Ovary (tissue), 9 donors: ENCODE data around the gene MLLT11. TPM values are rescaled to one million over a fixed set of nuclear protein-coding genes. Genes with fewer than 3 reads are reported as not detected.
A peak's percentile ranks its signal among the peaks of the same experiment; 100 is the strongest.

Experiments
- DNase-seq, 5 donors: peaks; one replicate each; pipeline ENCODE4 v3.0.0-alpha.2; 2019 to 2020
- H3K27ac ChIP-seq, 2 donors: fragments of 200-600 bp; one replicate each; pipeline versions ENCODE4 v1.5.1 to v1.8.0; 2019 to 2022
- H3K27me3 ChIP-seq: fragments of 200-600 bp; one replicate; pipeline ENCODE4 v1.8.0; 2022
- H3K36me3 ChIP-seq: fragments of 200-600 bp; sonication (generic); one replicate; pipeline ENCODE4 v1.5.1; 2019
- H3K4me1 ChIP-seq: one replicate; pipeline ENCODE4 v1.8.1; 2013; ENCODE audit warnings: mild to moderate bottlenecking, moderate library complexity; ENCODE audit not compliant: insufficient read depth
- H3K4me3 ChIP-seq: fragments of 200-600 bp; sonication (generic); one replicate; pipeline ENCODE4 v1.5.1; 2017
- H3K9me3 ChIP-seq, 2 donors: fragments of 200-600 bp in 1 of 2; sonication (generic) in 1 of 2; one replicate each; pipeline versions ENCODE4 v1.5.1 to v1.8.1; 2013 to 2019; ENCODE audit warnings: mild to moderate bottlenecking in 1 of 2, moderate library complexity in 1 of 2
- EP300 ChIP-seq: sonication (generic); formaldehyde crosslinking; IDR thresholded peaks from one replicate; pipeline ENCODE4 v1.6.1; 2017; ENCODE audit warnings: antibody characterized with exemption
- POLR2A ChIP-seq: fragments of 450-650 bp; IDR thresholded peaks from one replicate; pipeline ENCODE4 v1.6.1; 2017; ENCODE audit warnings: antibody characterized with exemption, mild to moderate bottlenecking, moderate library complexity
- WGBS, 3 donors: extraction: QIAGEN DNeasy Blood & Tissue Kit in 1 of 3; methylation state at CpG; one replicate each; pipeline versions ENCODE4 v1.1.5 to v1.1.7; 2013 to 2017; 5-methylcytosine and 5-hydroxymethylcytosine counted together
- intact Hi-C, 4 donors: fragments of 100-400 bp; cut with DNase I; formaldehyde crosslinking; loops; one replicate each; pipeline versions ENCODE4 v1.11.0 to v1.15.1; 2022 to 2023
- polyA plus RNA-seq, 2 donors: library from polyadenylated mRNA; stranded (reverse); fragments of 200-250 nt in 1 of 2; fragments of 350-450 nt in 1 of 2; fragmentation: Illumina TruSeq in 1 of 2; extraction: RNeasy Lipid Tissue Mini Kit (QIAGEN cat#74804) in 1 of 2; gene quantifications; one replicate each; pipeline ENCODE4 v1.2.3, GENCODE V29; 2013 to 2014
- total RNA-seq, 7 donors: library from RNA; depleted of rRNA in 2 of 7; stranded (reverse); fragments of >200 nt in 2 of 7; fragmentation: NEBNext Ultra II Directional in 3 of 7; extraction: Animal tissue kit (Norgen Biotek cat#: 25700) in 3 of 7; gene quantifications; one replicate each; pipeline versions ENCODE4 v1.1.0 to v1.2.4, GENCODE V29; 2016 to 2023
- TF ChIP-seq, protein P1 (sequence below), 3 donors: fragments of 450-650 bp in 2 of 3; fragments of 200-600 bp in 1 of 3; IDR thresholded peaks; one replicate each; pipeline versions ENCODE4 v1.5.1 to v1.8.0; 2016 to 2022; ENCODE audit warnings: antibody characterized with exemption in 3 of 3, mild to moderate bottlenecking in 1 of 3
- donor health status: DM: no; HTN: no; CAD: no; lungs with moderate emphysema.
- donor health status: DM: no; HTN: no; CAD: no.
- donor health status: Bipolar disorder and iron deficiency.
- donor health status: DM: yes; HTN: yes; CAD: no.
- donor health status: DM: no; HTN: no; CAD: no.
- donor health status: DM: yes; HTN: yes; CAD: no.

Gene MLLT11
- total and polyA plus RNA-seq, 9 donors: 1.1 to 9.5 (median 2.4) TPM

DNA sequence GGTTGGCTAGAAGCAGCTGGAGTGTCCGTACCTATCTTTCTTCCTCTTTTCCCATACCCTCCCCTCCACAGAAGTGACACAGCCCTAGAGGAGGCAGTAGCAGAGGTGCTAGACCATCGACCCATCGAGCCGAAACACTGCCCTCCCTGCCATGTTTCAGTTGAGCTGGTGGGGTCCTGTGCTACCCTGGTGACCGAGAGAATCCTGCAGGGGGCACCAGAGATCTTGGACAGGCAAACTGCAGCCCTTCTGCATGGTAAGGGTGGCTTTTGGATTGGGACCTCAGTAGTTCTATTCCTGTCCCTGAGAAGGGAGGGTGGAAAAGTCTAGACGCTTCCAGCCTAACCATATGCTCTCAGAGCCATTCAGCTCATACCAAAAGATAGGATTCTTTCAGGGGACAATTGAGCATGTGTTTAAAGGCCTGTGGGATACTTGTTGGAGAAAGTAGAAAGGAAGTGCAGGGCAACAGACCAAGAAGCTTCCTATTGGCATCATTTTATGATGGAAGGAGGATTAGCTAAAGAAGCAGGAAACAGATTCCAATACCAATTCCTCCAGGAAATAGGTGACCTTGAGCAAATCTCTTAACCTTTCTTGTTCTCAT, 35.6 kb upstream of the MLLT11 start:
- Histone ChIP-seq H3K36me3 (no peaks in the 10 kb centered on the region), H3K9me3 (no peaks in the 10 kb centered on the region), H3K27me3 (no peaks in the 10 kb centered on the region), H3K4me3 (no peak overlapping the region), H3K4me1 (no peaks in the 10 kb centered on the region), H3K27ac (no peak overlapping the region)
- 35 to 44% (median 39%) methylated on average over 6 of the region's 6 CpGs for WGBS, 3 donors
- no peak for TF ChIP-seq POLR2A
- TF ChIP-seq EP300: no peak
- TF ChIP-seq, protein P1, sequence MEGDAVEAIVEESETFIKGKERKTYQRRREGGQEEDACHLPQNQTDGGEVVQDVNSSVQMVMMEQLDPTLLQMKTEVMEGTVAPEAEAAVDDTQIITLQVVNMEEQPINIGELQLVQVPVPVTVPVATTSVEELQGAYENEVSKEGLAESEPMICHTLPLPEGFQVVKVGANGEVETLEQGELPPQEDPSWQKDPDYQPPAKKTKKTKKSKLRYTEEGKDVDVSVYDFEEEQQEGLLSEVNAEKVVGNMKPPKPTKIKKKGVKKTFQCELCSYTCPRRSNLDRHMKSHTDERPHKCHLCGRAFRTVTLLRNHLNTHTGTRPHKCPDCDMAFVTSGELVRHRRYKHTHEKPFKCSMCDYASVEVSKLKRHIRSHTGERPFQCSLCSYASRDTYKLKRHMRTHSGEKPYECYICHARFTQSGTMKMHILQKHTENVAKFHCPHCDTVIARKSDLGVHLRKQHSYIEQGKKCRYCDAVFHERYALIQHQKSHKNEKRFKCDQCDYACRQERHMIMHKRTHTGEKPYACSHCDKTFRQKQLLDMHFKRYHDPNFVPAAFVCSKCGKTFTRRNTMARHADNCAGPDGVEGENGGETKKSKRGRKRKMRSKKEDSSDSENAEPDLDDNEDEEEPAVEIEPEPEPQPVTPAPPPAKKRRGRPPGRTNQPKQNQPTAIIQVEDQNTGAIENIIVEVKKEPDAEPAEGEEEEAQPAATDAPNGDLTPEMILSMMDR (IDR thresholded peaks at IDR 0.05): peak in 2 of 3 donors; percentile 40 to 59
- intact Hi-C loops: loop anchor here in 2 of 4 donors (5.0 kb wide), 1 partner anchor 133 kb away; the partner anchor contains the start of gene TNFAIP8L2 (in 2 of the 2)
- peak; percentile 67 to 82 (median 81) for DNase-seq

DNA sequence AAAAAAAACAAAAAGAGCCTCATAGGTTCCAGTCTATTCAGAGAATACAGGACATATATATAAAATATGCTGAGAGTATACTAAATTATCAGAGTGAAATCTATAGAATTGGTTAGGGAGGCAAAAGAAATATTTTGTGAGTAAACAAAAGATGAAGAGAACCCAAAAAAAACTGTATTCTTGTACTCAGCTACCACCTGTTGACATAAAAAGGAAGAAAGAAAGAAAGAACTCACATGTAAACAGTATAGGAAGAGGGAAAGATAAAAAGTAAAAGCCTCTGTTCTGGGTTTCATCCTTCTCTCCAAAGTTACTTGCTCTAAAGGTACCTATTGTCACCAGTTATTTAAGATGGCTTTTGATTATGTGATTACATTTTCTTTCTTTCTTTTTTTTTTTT, 33.7 kb upstream of the MLLT11 start:
- Histone ChIP-seq H3K9me3 (no peaks in the 10 kb centered on the region), H3K4me3 (no peak overlapping the region), H3K27me3 (no peaks in the 10 kb centered on the region), H3K36me3 (no peaks in the 10 kb centered on the region), H3K4me1 (no peaks in the 10 kb centered on the region), H3K27ac (no peak overlapping the region)
- DNase-seq: no peak
- TF ChIP-seq EP300 (no peak), POLR2A (no peak)
- TF ChIP-seq, protein P1 (IDR thresholded peaks at IDR 0.05): no peak
- intact Hi-C loops: no loop called here

DNA sequence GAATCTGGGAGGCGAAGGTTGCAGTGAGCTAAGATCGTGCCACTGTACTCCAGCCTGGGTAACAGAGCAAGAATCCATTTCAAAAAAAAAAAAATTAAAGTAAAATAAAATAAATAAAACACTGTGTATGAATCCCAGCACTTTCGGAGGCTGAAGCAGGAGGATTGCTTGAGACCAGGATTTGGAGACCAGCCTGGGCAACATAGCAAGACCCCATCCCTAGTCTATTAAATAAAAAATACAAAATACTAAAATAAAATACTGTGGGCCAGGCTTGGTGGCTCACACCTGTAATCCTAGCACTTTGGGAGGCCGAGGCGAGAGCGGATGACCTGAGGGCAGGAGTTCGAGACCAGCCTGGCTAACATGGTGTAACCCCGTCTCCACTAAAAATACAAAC, 28.0 kb upstream of the MLLT11 start:
- Histone ChIP-seq H3K4me1 (no peaks in the 10 kb centered on the region), H3K9me3 (no peaks in the 10 kb centered on the region), H3K27ac (no peak overlapping the region), H3K27me3 (no peaks in the 10 kb centered on the region), H3K4me3 (no peak overlapping the region), H3K36me3 (no peaks in the 10 kb centered on the region)
- intact Hi-C loops: no loop called here
- WGBS, 3 donors: 95 to 98% (median 97%) methylated on average over 8 of the region's 8 CpGs
- no peak for TF ChIP-seq EP300
- TF ChIP-seq POLR2A: no peak
- TF ChIP-seq, protein P1 (IDR thresholded peaks at IDR 0.05): no peak
- DNase-seq: no peak

DNA sequence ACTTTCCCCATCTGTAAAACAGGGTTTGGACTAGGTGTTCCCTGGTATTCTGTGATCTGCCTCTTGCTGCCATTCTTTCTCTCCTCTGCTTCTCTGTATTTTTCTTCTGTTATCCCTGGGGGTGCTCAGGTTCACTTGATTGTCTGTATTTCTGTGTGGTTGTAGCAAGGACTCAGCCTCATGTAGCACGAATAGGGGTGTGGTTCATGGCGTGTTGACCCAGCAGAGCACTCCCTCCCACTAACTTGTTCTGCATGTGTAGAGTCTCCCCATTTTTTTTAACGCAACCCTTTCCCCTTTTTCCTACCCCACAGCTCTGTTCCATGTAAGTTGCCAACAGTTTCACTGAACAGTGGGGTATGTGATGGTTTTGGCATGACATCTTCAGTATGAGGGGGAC, 25.0 kb upstream of the MLLT11 start:
- H3K9me3 ChIP-seq: no peaks in the 10 kb centered on the region
- 82 to 86% (median 84%) methylated on average over 3 of the region's 3 CpGs for WGBS, 3 donors
- DNase-seq: no peak
- TF ChIP-seq POLR2A (no peak), EP300 (no peak)
- TF ChIP-seq, protein P1 (IDR thresholded peaks at IDR 0.05): no peak
- H3K27me3 ChIP-seq: no peaks in the 10 kb centered on the region
- H3K4me1 ChIP-seq: no peaks in the 10 kb centered on the region
- H3K27ac ChIP-seq: no peak overlapping the region
- intact Hi-C loops: no loop called here
- H3K36me3 ChIP-seq: no peaks in the 10 kb centered on the region
- H3K4me3 ChIP-seq: no peak overlapping the region
